GM12878 (cell line): ENCODE data around the gene SMG5. TPM values are rescaled to one million over a fixed set of nuclear protein-coding genes. Genes with fewer than 3 reads are reported as not detected.

Experiments used
- CBX5 ChIP-seq: sonication (generic); IDR thresholded peaks from 2 replicates; pipeline ENCODE4 v1.6.1; 2016; ENCODE audit warnings: low read depth, moderate library complexity, mild to moderate bottlenecking, inconsistent platforms
- CHD4 ChIP-seq: fragments of 200-600 bp; sonication (generic); IDR thresholded peaks from 2 replicates; pipeline ENCODE4 v1.6.1; 2016; ENCODE audit warnings: mild to moderate bottlenecking
- E4F1 ChIP-seq: fragments of 450-650 bp; IDR thresholded peaks from 2 replicates; pipeline ENCODE4 v1.6.1; 2018; ENCODE audit warnings: borderline replicate concordance, mild to moderate bottlenecking; ENCODE audit not compliant: partially characterized antibody
- IRF3 ChIP-seq: fragments of 450-650 bp; IDR thresholded peaks from 2 replicates; pipeline ENCODE4 v1.6.1; 2014; ENCODE audit warnings: mild to moderate bottlenecking
- IRF5 ChIP-seq: fragments of 450-650 bp; IDR thresholded peaks from 2 replicates; pipeline ENCODE4 v1.6.1; 2017; ENCODE audit warnings: borderline replicate concordance
- NKRF ChIP-seq: fragments of 450-650 bp; conservative IDR thresholded peaks from 2 replicates; pipeline ENCODE4 v1.6.1; 2017; ENCODE audit warnings: mild to moderate bottlenecking, moderate library complexity
- NR2C1 ChIP-seq: fragments of 450-650 bp; IDR thresholded peaks from 2 replicates; pipeline ENCODE4 v1.6.1; 2017; ENCODE audit warnings: antibody characterized with exemption, mild to moderate bottlenecking, moderate library complexity
- POU2F2 ChIP-seq: IDR thresholded peaks from 3 replicates; pipeline ENCODE4 v1.6.1; 2011; ENCODE audit warnings: low read depth, mild to moderate bottlenecking, low read length, borderline replicate concordance
- SKIL ChIP-seq: fragments of 450-650 bp; IDR thresholded peaks from 2 replicates; pipeline ENCODE4 v1.6.1; 2017; ENCODE audit warnings: mild to moderate bottlenecking, low read depth, inconsistent platforms; ENCODE audit not compliant: poor library complexity, severe bottlenecking
- YBX1 ChIP-seq: fragments of 450-650 bp; IDR thresholded peaks from 2 replicates; pipeline ENCODE4 v1.6.1; 2016; ENCODE audit warnings: antibody characterized with exemption
- ZBTB40 ChIP-seq: fragments of 450-650 bp; IDR thresholded peaks from 2 replicates; pipeline ENCODE4 v1.6.1; 2016; ENCODE audit warnings: mild to moderate bottlenecking, moderate library complexity, borderline replicate concordance
- ZNF384 ChIP-seq: IDR thresholded peaks from 2 replicates; pipeline ENCODE4 v1.6.1; 2012; ENCODE audit warnings: low read depth, mild to moderate bottlenecking, low read length, improper control_type of control experiment, borderline replicate concordance
- polyA plus RNA-seq, 11 experiments: library from polyadenylated mRNA; depleted of rRNA in 4 of 11; unstranded in 6 of 11; stranded (reverse) in 5 of 11; fragments of >200 nt; fragmentation: Nextera tagmentation in 4 of 11; fragmentation: Illumina TruSeq in 1 of 11; extraction: Ambion mirVana in 4 of 11; extraction: Trizol in 1 of 11; gene quantifications; 1 replicate in 1 of 11; 2 replicates in 10 of 11; pipeline versions ENCODE4 v1.2.1 to v1.2.3, GENCODE V29; 2011 to 2016; ENCODE audit warnings: inconsistent platforms in 2 of 11, missing spikeins in 2 of 11, low read depth in 1 of 11
- total RNA-seq, 4 experiments: library from RNA; depleted of rRNA in 3 of 4; stranded (reverse); fragments of >200 nt in 3 of 4; fragmentation: Illumina TruSeq in 1 of 4; extraction: Trizol in 1 of 4; gene quantifications; 2 replicates each; pipeline versions ENCODE4 v1.2.1 to v1.2.3, GENCODE V29; 2013 to 2021

The SMG5 gene
- total and polyA plus RNA-seq, 10 of the 15 experiments (the other 5 are each of a cell fraction or from before 2014, with no cell fraction given), result 0.76 to 61.5 (median 48.8) TPM

- TF ChIP-seq CHD4 (no peak), YBX1 (no peak), NR2C1 (no peak), IRF5 (no peak), NKRF (peak; percentile 93), CBX5 (no peak), ZNF384 (no peak), SKIL (peak; percentile 18), E4F1 (no peak), ZBTB40 (no peak), IRF3 (no peak), POU2F2 (peak; percentile 37; the same call in 1 of the 3 replicates)
Observed at GRCh38 chr1:156281281-156281680, 1.3 kb downstream of the SMG5 start (continued).
